GM23338 (cell line): ENCODE data around the gene PIAS1. TPM values are rescaled to one million over a fixed set of nuclear protein-coding genes. Genes with fewer than 3 reads are reported as not detected.

Source experiments
- ATAC-seq: fragments of 200-7000 bp; cut with Tn5 transposase; 3 replicates; pipeline ENCODE4 v1.9.1; 2020
- DNase-seq: peaks from one replicate; pipeline ENCODE4 v3.0.0-alpha.2; 2015; ENCODE audit warnings: low spot score
- H2AFZ ChIP-seq: fragments of 200-600 bp; sonication (generic); 2 replicates; pipeline ENCODE4 v1.8.0; 2016; ENCODE audit warnings: antibody characterized with exemption, mild to moderate bottlenecking, moderate library complexity
- H3F3A ChIP-seq: fragments of 200-600 bp; sonication (generic); replicated peaks from 2 replicates; pipeline ENCODE4 v1.8.0; 2017; ENCODE audit warnings: antibody characterized with exemption, mixed run types, low read depth
- H3K27ac ChIP-seq: fragments of 200-600 bp; sonication (generic); 2 replicates; pipeline ENCODE4 v1.6.1; 2016; ENCODE audit warnings: low read depth
- H3K27me3 ChIP-seq: fragments of 200-600 bp; sonication (generic); 2 replicates; pipeline ENCODE4 v1.8.0; 2016; ENCODE audit warnings: mild to moderate bottlenecking, mixed run types, moderate library complexity; ENCODE audit not compliant: insufficient read depth
- H3K36me3 ChIP-seq: fragments of 200-600 bp; sonication (generic); 2 replicates; pipeline ENCODE4 v1.8.0; 2016; ENCODE audit warnings: mild to moderate bottlenecking; ENCODE audit not compliant: insufficient read depth
- H3K4me1 ChIP-seq: fragments of 200-600 bp; sonication (generic); 2 replicates; pipeline ENCODE4 v1.8.0; 2016; ENCODE audit warnings: mild to moderate bottlenecking, moderate library complexity; ENCODE audit not compliant: insufficient read depth
- H3K4me2 ChIP-seq: fragments of 200-600 bp; sonication (generic); 2 replicates; pipeline ENCODE4 v1.7.1; 2017; ENCODE audit warnings: mixed run types
- H3K4me3 ChIP-seq: fragments of 200-600 bp; sonication (generic); 2 replicates; pipeline ENCODE4 v1.6.1; 2016; ENCODE audit warnings: mixed run types
- H3K79me2 ChIP-seq: fragments of 200-600 bp; sonication (generic); replicated peaks from 2 replicates; pipeline ENCODE4 v1.8.0; 2017; ENCODE audit warnings: mild to moderate bottlenecking; ENCODE audit not compliant: insufficient read depth
- H3K9me2 ChIP-seq: fragments of 200-600 bp; sonication (generic); 2 replicates; pipeline ENCODE4 v1.8.0; 2017; ENCODE audit not compliant: insufficient read depth
- H4K20me1 ChIP-seq: fragments of 200-600 bp; sonication (generic); replicated peaks from 2 replicates; pipeline ENCODE4 v1.8.0; 2017; ENCODE audit warnings: mild to moderate bottlenecking; ENCODE audit not compliant: insufficient read depth
- H3K27ac Mint-ChIP-seq: 2 replicates; pipeline ENCODE4 v1.8.0; 2020; ENCODE audit warnings: inconsistent platforms, mild to moderate bottlenecking, moderate library complexity, mixed read lengths
- H3K27me3 Mint-ChIP-seq: 3 replicates; pipeline ENCODE4 v1.8.0; 2022; ENCODE audit warnings: low read depth, mild to moderate bottlenecking, moderate library complexity, mixed read lengths, inconsistent platforms; ENCODE audit not compliant: insufficient read depth, poor library complexity
- H3K36me3 Mint-ChIP-seq: 3 replicates; pipeline ENCODE4 v1.8.0; 2021; ENCODE audit warnings: low read depth, mild to moderate bottlenecking, inconsistent platforms, moderate library complexity, mixed read lengths
- H3K4me1 Mint-ChIP-seq: 3 replicates; pipeline ENCODE4 v1.8.0; 2020; ENCODE audit warnings: mild to moderate bottlenecking, inconsistent platforms, mixed read lengths
- H3K4me3 Mint-ChIP-seq: 3 replicates; pipeline ENCODE4 v1.8.0; 2021; ENCODE audit warnings: moderate library complexity, mild to moderate bottlenecking, inconsistent platforms, mixed read lengths
- H3K9me3 Mint-ChIP-seq: 3 replicates; pipeline ENCODE4 v1.8.0; 2020; ENCODE audit warnings: moderate library complexity, mild to moderate bottlenecking, inconsistent platforms, mixed read lengths
- CREB1 ChIP-seq: fragments of 250-450 bp; sonication (Bioruptor Pico); IDR thresholded peaks from 2 replicates; pipeline ENCODE4 v1.5.0; 2020; ENCODE audit warnings: low read depth, mild to moderate bottlenecking, moderate library complexity
- CTCF ChIP-seq, 2 experiments: fragments of 200-600 bp in 1 of 2; sonication (generic) in 1 of 2; conservative IDR thresholded peaks; 2 replicates each; pipeline versions ENCODE4 v1.5.1 to v1.6.1; 2016 to 2017; ENCODE audit warnings: antibody characterized with exemption in 2 of 2, low read depth in 2 of 2, mild to moderate bottlenecking in 2 of 2, moderate library complexity in 1 of 2
- EZH2 ChIP-seq: fragments of 200-600 bp; sonication (generic); IDR thresholded peaks from one replicate; pipeline ENCODE4 v1.8.0; 2017; ENCODE audit warnings: antibody characterized with exemption, mild to moderate bottlenecking, low read depth; ENCODE audit not compliant: unreplicated experiment
- EZH2phosphoT487 ChIP-seq: fragments of 200-600 bp; sonication (generic); IDR thresholded peaks from one replicate; pipeline ENCODE4 v1.8.1; 2018; ENCODE audit warnings: antibody characterized with exemption; ENCODE audit not compliant: unreplicated experiment
- JUNB ChIP-seq: IDR thresholded peaks from one replicate; pipeline ENCODE4 v1.6.1; 2016; ENCODE audit warnings: antibody characterized with exemption; ENCODE audit not compliant: unreplicated experiment
- NANOG ChIP-seq: IDR thresholded peaks from 2 replicates; pipeline ENCODE4 v1.6.1; 2016; ENCODE audit warnings: antibody characterized with exemption, borderline replicate concordance
- POLR2AphosphoS5 ChIP-seq: IDR thresholded peaks from 2 replicates; pipeline ENCODE4 v1.6.1; 2016; ENCODE audit warnings: antibody characterized with exemption, low read depth
- STAT1 ChIP-seq: IDR thresholded peaks from one replicate; pipeline ENCODE4 v1.6.1; 2016; ENCODE audit warnings: antibody characterized with exemption; ENCODE audit not compliant: unreplicated experiment
- ZNF114 ChIP-seq: fragments of 250-450 bp; sonication (Bioruptor Pico); IDR thresholded peaks from 2 replicates; pipeline ENCODE4 v1.5.0; 2020; ENCODE audit warnings: mild to moderate bottlenecking, moderate library complexity
- ZNF331 ChIP-seq: fragments of 250-450 bp; sonication (Bioruptor Pico); IDR thresholded peaks from 2 replicates; pipeline ENCODE4 v1.5.0; 2020; ENCODE audit warnings: low read depth, mild to moderate bottlenecking, moderate library complexity
- polyA plus RNA-seq: library from polyadenylated mRNA; unstranded; fragments of >200 nt; fragmentation: Nextera tagmentation; extraction: Ambion mirVana; gene quantifications from 2 replicates; pipeline ENCODE4 v1.2.1, GENCODE V29; 2016
- total RNA-seq: library from RNA; depleted of rRNA; stranded (reverse); fragments of >200 nt; shearing (Covaris generic); gene quantifications from 2 replicates; pipeline ENCODE4 v1.2.3, GENCODE V29; 2014
- TF ChIP-seq, protein P1 (sequence below): IDR thresholded peaks from 2 replicates; pipeline ENCODE4 v1.6.1; 2016; ENCODE audit warnings: antibody characterized with exemption
- TF ChIP-seq, protein P2 (sequence below): IDR thresholded peaks from one replicate; pipeline ENCODE4 v1.6.1; 2018; ENCODE audit warnings: antibody characterized with exemption; ENCODE audit not compliant: unreplicated experiment

PIAS1 gene
- total and polyA plus RNA-seq, 2 experiments from 2014 or later, result 30.7 to 32.1 TPM

DNA sequence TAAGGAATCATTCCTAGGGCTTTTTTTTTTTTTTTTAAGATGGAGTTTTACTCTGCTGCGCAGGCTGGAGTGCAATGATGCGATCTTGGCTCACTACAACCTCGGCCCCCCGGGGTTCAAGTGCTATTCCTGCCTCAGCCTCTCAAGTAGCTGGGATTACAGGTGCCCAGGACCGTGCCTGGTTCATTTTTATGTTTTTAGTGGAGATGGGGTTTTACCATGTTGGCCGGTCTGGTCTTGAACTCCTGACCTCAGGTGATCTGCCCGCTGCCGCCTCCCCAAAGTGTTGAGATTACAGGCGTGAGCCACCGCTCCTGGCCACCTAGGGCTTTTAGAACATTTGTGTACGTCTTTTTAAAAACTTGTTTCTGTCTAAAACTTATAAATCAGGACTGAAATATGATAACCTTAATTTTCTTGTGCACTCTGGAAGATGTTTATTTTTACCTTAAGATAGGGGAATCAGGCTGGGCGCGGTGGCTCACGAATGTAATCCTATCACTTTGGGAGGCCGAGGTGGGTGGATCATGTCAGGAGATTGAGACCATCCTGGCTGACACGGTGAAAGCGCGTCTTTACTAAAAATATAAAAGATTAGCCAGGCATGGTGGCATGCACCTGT is 21.8 kb downstream of the PIAS1 start:
- H3K9me2 ChIP-seq, result no peaks in the 10 kb centered on the region
- no peaks in the 10 kb centered on the region for H3K27me3 ChIP-seq
- Mint-ChIP-seq H3K27ac (no peak overlapping the region), H3K4me3 (no peak overlapping the region), H3K4me1 (peaks cover 24% of the 10 kb centered on the region), H3K36me3 (no peaks in the 10 kb centered on the region), H3K27me3 (peaks cover 1% of the 10 kb centered on the region), H3K9me3 (no peaks in the 10 kb centered on the region)
- no peak overlapping the region for H3K4me3 ChIP-seq
- DNase-seq (no peak), ATAC-seq (no peak)
- H3K4me2 ChIP-seq, result no peak overlapping the region
- TF ChIP-seq NANOG, result no peak
- H3F3A ChIP-seq, result no peaks in the 10 kb centered on the region
- H2AFZ ChIP-seq, result no peak overlapping the region
- peaks cover 35% of the 10 kb centered on the region for H4K20me1 ChIP-seq
- no peaks in the 10 kb centered on the region for H3K36me3 ChIP-seq
- peaks cover 12% of the 10 kb centered on the region; the same call in 1 of the 2 replicates for H3K4me1 ChIP-seq
- no peak overlapping the region for H3K27ac ChIP-seq
- H3K79me2 ChIP-seq, result peaks cover 99% of the 10 kb centered on the region

DNA sequence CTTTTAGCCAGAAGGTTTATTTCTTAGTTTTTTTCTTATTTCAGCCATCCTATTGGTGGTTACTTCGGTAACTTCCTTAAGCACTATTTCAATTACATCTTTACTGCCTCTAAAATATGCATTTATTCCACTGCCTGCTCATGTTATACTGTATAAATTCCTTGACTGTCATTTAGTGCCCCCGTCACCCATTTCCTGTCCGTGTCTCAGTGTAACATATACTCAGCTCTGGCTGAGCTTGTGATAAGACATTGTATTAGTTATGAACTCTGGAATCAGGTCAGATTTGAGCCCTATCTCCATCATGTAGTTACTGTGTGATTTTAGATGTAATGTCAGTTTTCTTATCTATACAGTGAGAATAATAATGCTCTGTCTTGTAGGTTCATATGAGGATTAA is 24.2 kb downstream of the PIAS1 start:
- DNase-seq (no peak), ATAC-seq (no peak)
- Histone ChIP-seq H3K9me2 (no peaks in the 10 kb centered on the region), H4K20me1 (peaks cover 34% of the 10 kb centered on the region), H3F3A (no peaks in the 10 kb centered on the region), H2AFZ (no peak overlapping the region), H3K79me2 (peaks cover 100% of the 10 kb centered on the region), H3K4me1 (peaks cover 12% of the 10 kb centered on the region), H3K27me3 (no peaks in the 10 kb centered on the region), H3K4me2 (no peak overlapping the region), H3K27ac (no peak overlapping the region), H3K36me3 (no peaks in the 10 kb centered on the region), H3K4me3 (no peak overlapping the region)
- peaks cover 1% of the 10 kb centered on the region for H3K27me3 Mint-ChIP-seq
- H3K9me3 Mint-ChIP-seq, result no peaks in the 10 kb centered on the region
- no peaks in the 10 kb centered on the region for H3K36me3 Mint-ChIP-seq
- peaks cover 44% of the 10 kb centered on the region for H3K4me1 Mint-ChIP-seq
- no peak overlapping the region for H3K27ac Mint-ChIP-seq
- no peak overlapping the region for H3K4me3 Mint-ChIP-seq
- TF ChIP-seq EZH2, result no peak
- no peak for TF ChIP-seq ZNF114
- TF ChIP-seq POLR2AphosphoS5, result no peak
- no peak for TF ChIP-seq CTCF (conservative IDR thresholded peaks at IDR 0.05; ENCODE audit: low read depth in 2 of 2)
- TF ChIP-seq CREB1, result no peak
- TF ChIP-seq, protein P1, sequence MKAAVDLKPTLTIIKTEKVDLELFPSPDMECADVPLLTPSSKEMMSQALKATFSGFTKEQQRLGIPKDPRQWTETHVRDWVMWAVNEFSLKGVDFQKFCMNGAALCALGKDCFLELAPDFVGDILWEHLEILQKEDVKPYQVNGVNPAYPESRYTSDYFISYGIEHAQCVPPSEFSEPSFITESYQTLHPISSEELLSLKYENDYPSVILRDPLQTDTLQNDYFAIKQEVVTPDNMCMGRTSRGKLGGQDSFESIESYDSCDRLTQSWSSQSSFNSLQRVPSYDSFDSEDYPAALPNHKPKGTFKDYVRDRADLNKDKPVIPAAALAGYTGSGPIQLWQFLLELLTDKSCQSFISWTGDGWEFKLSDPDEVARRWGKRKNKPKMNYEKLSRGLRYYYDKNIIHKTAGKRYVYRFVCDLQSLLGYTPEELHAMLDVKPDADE, result no peak
- no peak for TF ChIP-seq NANOG
- TF ChIP-seq STAT1, result no peak
- TF ChIP-seq, protein P2, sequence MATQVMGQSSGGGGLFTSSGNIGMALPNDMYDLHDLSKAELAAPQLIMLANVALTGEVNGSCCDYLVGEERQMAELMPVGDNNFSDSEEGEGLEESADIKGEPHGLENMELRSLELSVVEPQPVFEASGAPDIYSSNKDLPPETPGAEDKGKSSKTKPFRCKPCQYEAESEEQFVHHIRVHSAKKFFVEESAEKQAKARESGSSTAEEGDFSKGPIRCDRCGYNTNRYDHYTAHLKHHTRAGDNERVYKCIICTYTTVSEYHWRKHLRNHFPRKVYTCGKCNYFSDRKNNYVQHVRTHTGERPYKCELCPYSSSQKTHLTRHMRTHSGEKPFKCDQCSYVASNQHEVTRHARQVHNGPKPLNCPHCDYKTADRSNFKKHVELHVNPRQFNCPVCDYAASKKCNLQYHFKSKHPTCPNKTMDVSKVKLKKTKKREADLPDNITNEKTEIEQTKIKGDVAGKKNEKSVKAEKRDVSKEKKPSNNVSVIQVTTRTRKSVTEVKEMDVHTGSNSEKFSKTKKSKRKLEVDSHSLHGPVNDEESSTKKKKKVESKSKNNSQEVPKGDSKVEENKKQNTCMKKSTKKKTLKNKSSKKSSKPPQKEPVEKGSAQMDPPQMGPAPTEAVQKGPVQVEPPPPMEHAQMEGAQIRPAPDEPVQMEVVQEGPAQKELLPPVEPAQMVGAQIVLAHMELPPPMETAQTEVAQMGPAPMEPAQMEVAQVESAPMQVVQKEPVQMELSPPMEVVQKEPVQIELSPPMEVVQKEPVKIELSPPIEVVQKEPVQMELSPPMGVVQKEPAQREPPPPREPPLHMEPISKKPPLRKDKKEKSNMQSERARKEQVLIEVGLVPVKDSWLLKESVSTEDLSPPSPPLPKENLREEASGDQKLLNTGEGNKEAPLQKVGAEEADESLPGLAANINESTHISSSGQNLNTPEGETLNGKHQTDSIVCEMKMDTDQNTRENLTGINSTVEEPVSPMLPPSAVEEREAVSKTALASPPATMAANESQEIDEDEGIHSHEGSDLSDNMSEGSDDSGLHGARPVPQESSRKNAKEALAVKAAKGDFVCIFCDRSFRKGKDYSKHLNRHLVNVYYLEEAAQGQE, result no peak
- no peak for TF ChIP-seq EZH2phosphoT487
- no peak for TF ChIP-seq ZNF331 (CRISPR knock-in tag)
- no peak for TF ChIP-seq JUNB
